Uterus (tissue), 4 donors: ENCODE measurements around the gene SYT2. TPM values are rescaled to one million over a fixed set of nuclear protein-coding genes. Genes with fewer than 3 reads are reported as not detected.
"Not testable (repeated sequence)": the region's sequence is repeated elsewhere in the genome, so short reads cannot be mapped to it uniquely, and the experiment has no call there.

Experiments used
- DNase-seq, 2 donors: peaks; one replicate each; pipeline ENCODE4 v3.0.0-alpha.2; 2019 to 2020
- H3K27ac ChIP-seq, 2 donors: fragments of 200-600 bp; sonication (generic); 1 replicate in 1 of 2; 2 replicates in 1 of 2; pipeline ENCODE4 v1.5.1; 2016 to 2018
- H3K27me3 ChIP-seq, 2 donors: fragments of 200-600 bp; sonication (generic); one replicate each; pipeline ENCODE4 v1.5.1; 2018 to 2019; ENCODE audit warnings: control low read depth in 1 of 2
- H3K36me3 ChIP-seq, 2 donors: fragments of 200-600 bp; sonication (generic); one replicate each; pipeline ENCODE4 v1.5.1; 2019; ENCODE audit warnings: control low read depth in 1 of 2
- H3K4me1 ChIP-seq, 2 donors: fragments of 200-600 bp; sonication (generic); one replicate each; pipeline ENCODE4 v1.5.1; 2018 to 2019; ENCODE audit warnings: control low read depth in 1 of 2
- H3K4me3 ChIP-seq, 2 donors: fragments of 200-600 bp; sonication (generic); 1 replicate in 1 of 2; 2 replicates in 1 of 2; pipeline ENCODE4 v1.5.1; 2018 to 2019; ENCODE audit warnings: mild to moderate bottlenecking in 1 of 2
- H3K9me3 ChIP-seq, 2 donors: fragments of 200-600 bp; sonication (generic); one replicate each; pipeline ENCODE4 v1.5.1; 2019; ENCODE audit warnings: control low read depth in 1 of 2
- POLR2A ChIP-seq, 2 donors: fragments of 450-650 bp; IDR thresholded peaks; one replicate each; pipeline ENCODE4 v1.6.1; 2016; ENCODE audit warnings: antibody characterized with exemption in 2 of 2, mild to moderate bottlenecking in 1 of 2, moderate library complexity in 1 of 2
- intact Hi-C: fragments of 100-400 bp; cut with DNase I; formaldehyde crosslinking; loops from one replicate; pipeline ENCODE4 v1.15.1; 2023; ENCODE audit warnings: low total_unique reads
- total RNA-seq, 4 donors: library from RNA; depleted of rRNA in 3 of 4; stranded (reverse); fragments of >200 nt in 3 of 4; gene quantifications; one replicate each; pipeline versions ENCODE4 v1.1.0 to v1.2.4, GENCODE V29; 2014 to 2023
- TF ChIP-seq, protein P1 (sequence below), 4 experiments: fragments of 200-600 bp in 2 of 4; fragments of 450-650 bp in 2 of 4; sonication (generic) in 2 of 4; IDR thresholded peaks; one replicate each; pipeline ENCODE4 v1.5.1; 2016 to 2019; ENCODE audit warnings: antibody characterized with exemption in 4 of 4, mild to moderate bottlenecking in 2 of 4, moderate library complexity in 1 of 4
- donor health status: DM: yes; HTN: yes; CAD: no.

SYT2 gene
- total RNA-seq, 4 donors from 2014 or later: 1.1 TPM; not detected in 3

DNA sequence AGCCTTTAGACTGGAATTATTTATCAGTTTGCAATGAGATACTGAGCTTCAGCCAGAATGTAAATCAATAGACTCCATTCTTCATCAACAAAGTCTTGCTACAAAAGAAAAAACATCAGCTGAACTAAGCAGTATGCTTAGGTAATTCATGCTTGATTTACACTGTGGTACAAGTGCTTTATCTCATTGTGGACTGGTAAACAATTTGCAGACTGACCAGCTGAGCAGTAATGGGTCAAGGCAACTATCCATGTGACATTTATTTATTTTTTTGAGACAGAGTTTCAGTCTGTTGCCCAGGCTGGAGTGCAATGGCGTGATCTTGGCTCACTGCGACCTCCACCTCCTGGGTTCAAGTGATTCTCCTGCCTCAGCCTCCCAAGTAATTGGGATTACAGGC is 39.8 kb upstream of the SYT2 start:
- Histone ChIP-seq H3K36me3 (no peaks in the 10 kb centered on the region), H3K9me3 (no peaks in the 10 kb centered on the region), H3K4me1 (no peaks in the 10 kb centered on the region), H3K27me3 (no peaks in the 10 kb centered on the region), H3K27ac (no peak overlapping the region), H3K4me3 (no peak overlapping the region)
- intact Hi-C loops: no loop called here
- TF ChIP-seq, protein P1, sequence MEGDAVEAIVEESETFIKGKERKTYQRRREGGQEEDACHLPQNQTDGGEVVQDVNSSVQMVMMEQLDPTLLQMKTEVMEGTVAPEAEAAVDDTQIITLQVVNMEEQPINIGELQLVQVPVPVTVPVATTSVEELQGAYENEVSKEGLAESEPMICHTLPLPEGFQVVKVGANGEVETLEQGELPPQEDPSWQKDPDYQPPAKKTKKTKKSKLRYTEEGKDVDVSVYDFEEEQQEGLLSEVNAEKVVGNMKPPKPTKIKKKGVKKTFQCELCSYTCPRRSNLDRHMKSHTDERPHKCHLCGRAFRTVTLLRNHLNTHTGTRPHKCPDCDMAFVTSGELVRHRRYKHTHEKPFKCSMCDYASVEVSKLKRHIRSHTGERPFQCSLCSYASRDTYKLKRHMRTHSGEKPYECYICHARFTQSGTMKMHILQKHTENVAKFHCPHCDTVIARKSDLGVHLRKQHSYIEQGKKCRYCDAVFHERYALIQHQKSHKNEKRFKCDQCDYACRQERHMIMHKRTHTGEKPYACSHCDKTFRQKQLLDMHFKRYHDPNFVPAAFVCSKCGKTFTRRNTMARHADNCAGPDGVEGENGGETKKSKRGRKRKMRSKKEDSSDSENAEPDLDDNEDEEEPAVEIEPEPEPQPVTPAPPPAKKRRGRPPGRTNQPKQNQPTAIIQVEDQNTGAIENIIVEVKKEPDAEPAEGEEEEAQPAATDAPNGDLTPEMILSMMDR (IDR thresholded peaks at IDR 0.05): no peak
- TF ChIP-seq POLR2A (IDR thresholded peaks at IDR 0.05): no peak
- DNase-seq: no peak

DNA sequence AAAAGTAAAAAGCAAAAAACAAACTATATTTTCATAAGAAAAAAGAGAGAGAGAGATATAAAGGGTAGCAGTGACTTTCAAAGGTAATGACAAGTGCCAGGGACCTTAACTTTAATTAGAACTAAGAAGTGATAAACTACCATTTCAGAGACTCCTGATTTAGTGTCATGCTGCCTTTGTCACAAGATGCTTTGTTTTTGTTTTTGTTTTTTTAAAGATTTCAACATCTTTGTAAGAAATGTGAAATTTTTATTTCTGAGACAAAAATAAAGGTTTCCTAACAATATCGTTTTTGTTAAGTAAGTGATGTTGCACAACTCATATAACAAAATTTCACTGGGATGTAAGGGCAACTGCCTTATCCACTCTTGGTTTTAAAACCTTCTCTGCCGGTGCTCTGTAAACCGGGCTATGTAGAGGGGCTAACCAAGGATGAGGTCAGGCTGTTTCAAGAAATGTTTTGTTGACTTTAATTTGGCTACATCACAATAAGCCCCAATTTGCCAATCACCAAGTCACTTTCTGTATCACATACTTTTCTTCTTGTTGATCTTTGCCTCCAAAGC is 35.2 kb upstream of the SYT2 start:
- H3K4me1 ChIP-seq: no peaks in the 10 kb centered on the region
- DNase-seq: no peak
- H3K27me3 ChIP-seq: no peaks in the 10 kb centered on the region
- H3K36me3 ChIP-seq: no peaks in the 10 kb centered on the region
- TF ChIP-seq, protein P1 (IDR thresholded peaks at IDR 0.05): no peak
- no peak for TF ChIP-seq POLR2A (IDR thresholded peaks at IDR 0.05)
- no peak overlapping the region for H3K4me3 ChIP-seq
- H3K9me3 ChIP-seq: no peaks in the 10 kb centered on the region
- no peak overlapping the region for H3K27ac ChIP-seq
- intact Hi-C loops: no loop called here

DNA sequence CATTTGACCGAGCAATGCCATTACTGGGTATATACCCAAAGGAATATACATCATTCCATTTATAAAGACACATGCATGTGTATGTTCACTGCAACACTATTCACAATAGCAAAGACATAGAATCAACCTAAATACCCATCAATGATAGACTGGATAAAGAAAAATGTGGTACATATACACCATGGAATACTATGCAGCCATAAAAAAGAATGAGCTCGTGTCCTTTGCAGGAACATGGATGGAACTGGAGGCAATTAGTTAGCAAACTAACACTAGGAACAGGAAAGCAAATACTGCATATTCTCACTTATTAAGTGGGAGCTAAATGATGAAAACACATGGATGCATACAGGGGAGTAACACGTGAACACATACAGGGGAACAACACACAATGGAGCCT is 34.5 kb upstream of the SYT2 start:
- H3K4me3 ChIP-seq, H3K36me3 ChIP-seq, DNase-seq, H3K27ac ChIP-seq, intact Hi-C loops, H3K27me3 ChIP-seq, H3K4me1 ChIP-seq, H3K9me3 ChIP-seq: not testable (repeated sequence)

DNA sequence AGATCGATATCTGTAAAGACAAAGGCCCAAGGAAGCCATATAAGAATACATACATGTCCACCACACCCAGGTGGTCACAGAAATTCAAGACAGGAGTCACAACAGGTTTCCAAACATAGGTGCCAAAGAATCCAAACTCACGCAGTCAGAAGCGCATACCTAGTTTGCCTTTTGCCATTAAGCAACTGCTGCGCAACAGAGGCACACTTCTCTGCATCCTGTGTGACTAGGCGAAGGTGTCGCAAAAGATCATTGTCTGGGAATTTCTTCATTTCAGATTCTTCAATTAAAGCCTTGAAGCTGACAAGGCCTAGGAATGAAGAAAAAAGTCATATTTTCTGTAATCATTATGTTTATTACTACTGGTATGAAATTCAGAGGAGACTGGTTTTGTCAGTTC is 32.2 kb upstream of the SYT2 start:
- no peaks in the 10 kb centered on the region for H3K36me3 ChIP-seq
- H3K27me3 ChIP-seq: no peaks in the 10 kb centered on the region
- no peak for TF ChIP-seq POLR2A (IDR thresholded peaks at IDR 0.05)
- TF ChIP-seq, protein P1 (IDR thresholded peaks at IDR 0.05): no peak
- no peak overlapping the region for H3K4me3 ChIP-seq
- no peaks in the 10 kb centered on the region for H3K4me1 ChIP-seq
- no peak for DNase-seq
- no peaks in the 10 kb centered on the region for H3K9me3 ChIP-seq
- no peak overlapping the region for H3K27ac ChIP-seq
- intact Hi-C loops: no loop called here

DNA sequence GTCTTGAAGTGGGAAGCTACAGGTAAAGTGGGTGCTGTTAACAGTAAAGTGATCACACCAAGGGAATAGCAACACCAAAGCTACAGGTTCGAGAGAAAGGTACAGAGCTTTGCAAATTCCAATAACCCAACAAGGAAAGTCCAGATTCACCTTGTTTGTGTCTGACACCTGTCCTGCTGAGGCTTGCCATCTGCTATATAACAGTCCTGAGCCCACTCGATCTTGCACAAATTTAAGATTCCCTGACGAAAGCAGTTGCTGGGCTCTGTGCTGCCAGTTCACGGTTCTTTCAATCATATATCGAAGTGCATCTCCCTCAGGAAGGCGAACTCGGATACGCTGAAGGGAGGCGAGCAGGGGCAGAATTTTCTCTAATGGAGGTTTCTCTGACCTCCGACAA is 23.0 kb upstream of the SYT2 start:
- no peak for TF ChIP-seq POLR2A (IDR thresholded peaks at IDR 0.05)
- TF ChIP-seq, protein P1 (IDR thresholded peaks at IDR 0.05): no peak
- no peak overlapping the region for H3K27ac ChIP-seq
- no peaks in the 10 kb centered on the region for H3K36me3 ChIP-seq
- no peaks in the 10 kb centered on the region for H3K4me1 ChIP-seq
- no peaks in the 10 kb centered on the region for H3K27me3 ChIP-seq
- DNase-seq: no peak
- intact Hi-C loops: no loop called here
- H3K9me3 ChIP-seq: no peaks in the 10 kb centered on the region
- H3K4me3 ChIP-seq: no peak overlapping the region

DNA sequence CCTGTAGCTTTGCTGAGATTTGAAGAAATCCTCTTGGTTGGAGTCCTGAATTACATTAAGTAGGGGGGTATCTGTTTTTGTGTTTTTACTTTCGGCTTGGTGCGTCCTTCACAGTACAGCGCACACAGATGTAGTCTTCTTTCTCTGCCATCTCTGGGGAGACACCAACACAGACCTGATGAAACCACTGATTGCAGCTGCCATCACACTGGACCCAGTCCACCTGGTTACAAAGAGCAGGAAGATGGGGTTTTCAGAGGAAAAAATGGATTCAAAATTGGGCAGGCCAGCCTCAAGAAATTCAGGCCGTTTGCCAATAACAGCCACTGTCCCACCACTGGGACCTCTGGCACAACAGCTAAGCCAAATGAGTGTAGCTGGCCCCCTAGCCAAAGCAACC is 18.7 kb upstream of the SYT2 start:
- H3K4me1 ChIP-seq: no peaks in the 10 kb centered on the region
- intact Hi-C loops: no loop called here
- no peak overlapping the region for H3K27ac ChIP-seq
- no peak for DNase-seq
- no peaks in the 10 kb centered on the region for H3K9me3 ChIP-seq
- no peak overlapping the region for H3K4me3 ChIP-seq
- H3K36me3 ChIP-seq: no peaks in the 10 kb centered on the region
- H3K27me3 ChIP-seq: no peaks in the 10 kb centered on the region
- TF ChIP-seq, protein P1 (IDR thresholded peaks at IDR 0.05): no peak
- TF ChIP-seq POLR2A (IDR thresholded peaks at IDR 0.05): no peak
